ENCODE data around the gene GPBP1L1.
A peak's percentile ranks its signal among the peaks of the same experiment; 100 is the strongest.

The GPBP1L1 gene

DNA sequence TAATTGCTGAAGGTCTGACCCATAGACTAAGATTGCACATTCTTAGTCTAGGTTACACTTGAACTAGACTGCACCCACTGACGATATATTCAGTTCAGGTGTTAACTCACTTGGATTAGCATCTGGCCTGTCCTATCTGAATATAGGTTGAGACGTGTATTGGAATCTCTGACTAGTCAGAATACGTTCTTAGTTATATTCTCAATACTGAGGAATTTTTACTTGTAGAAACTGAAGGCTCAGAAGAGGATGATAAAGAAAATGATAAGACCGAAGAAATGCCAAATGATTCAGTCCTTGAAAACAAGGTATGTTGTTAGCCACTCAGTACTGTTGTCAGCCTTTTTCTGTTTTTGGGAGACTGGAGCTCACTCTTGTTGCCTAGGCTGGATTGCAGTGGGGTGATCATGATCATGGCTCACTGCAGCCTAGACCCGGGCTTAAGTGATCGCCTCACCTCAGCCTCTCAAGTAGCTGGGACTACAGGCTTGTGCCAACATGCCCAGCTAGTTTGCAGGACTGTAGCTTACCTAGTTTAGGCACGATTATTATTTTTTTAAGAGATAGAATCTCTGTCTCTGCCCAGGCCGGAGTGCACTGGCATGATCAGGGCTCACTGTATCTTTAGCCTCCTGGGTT lies 73.3 kb downstream of the GPBP1L1 start:
- H3K4me3 ChIP-seq (replicated peaks; ENCODE audit: insufficient read depth, low read length), result no peak overlapping the region
- DNase-seq (ENCODE audit: low read depth in 1 of 2, low spot score in 1 of 2), result no peak
- TF ChIP-seq SPI1 (IDR thresholded peaks at IDR 0.05; ENCODE audit: borderline replicate concordance, low read depth), result no peak
- TF ChIP-seq POLR2AphosphoS5 (IDR thresholded peaks at IDR 0.05; ENCODE audit: low read depth), result no peak
- TF ChIP-seq CTCF (IDR thresholded peaks at IDR 0.05; ENCODE audit: insufficient read depth, low read length), result no peak
- no peak for TF ChIP-seq GABPA (IDR thresholded peaks at IDR 0.05; ENCODE audit: low read depth)
- TF ChIP-seq REST (IDR thresholded peaks at IDR 0.05; ENCODE audit: insufficient replicate concordance, low read depth), result no peak
- no peak overlapping the region for H3K27ac ChIP-seq (replicated peaks)
- H3K27me3 ChIP-seq (ENCODE audit: insufficient read depth, poor library complexity, severe bottlenecking), result no peaks in the 10 kb centered on the region

GRCh38 chr1:45610589-45611226 lies 75.6 kb downstream of the GPBP1L1 start:
- DNase-seq (ENCODE audit: low read depth in 1 of 2, low spot score in 1 of 2), result no peak
- no peak overlapping the region for H3K27ac ChIP-seq (replicated peaks)
- TF ChIP-seq REST (IDR thresholded peaks at IDR 0.05; ENCODE audit: insufficient replicate concordance, low read depth) (no peak), SPI1 (IDR thresholded peaks at IDR 0.05; ENCODE audit: borderline replicate concordance, low read depth) (no peak), GABPA (IDR thresholded peaks at IDR 0.05; ENCODE audit: low read depth) (no peak), POLR2AphosphoS5 (IDR thresholded peaks at IDR 0.05; ENCODE audit: low read depth) (peak; percentile 26), CTCF (IDR thresholded peaks at IDR 0.05; ENCODE audit: insufficient read depth, low read length) (no peak)
- H3K4me3 ChIP-seq (replicated peaks; ENCODE audit: insufficient read depth, low read length), result no peak overlapping the region
- H3K27me3 ChIP-seq (ENCODE audit: insufficient read depth, poor library complexity, severe bottlenecking), result no peaks in the 10 kb centered on the region

GRCh38 chr1:45608175-45609156 lies 77.9 kb downstream of the GPBP1L1 start:
- Histone ChIP-seq H3K4me3 (replicated peaks; ENCODE audit: insufficient read depth, low read length) (no peak overlapping the region), H3K27me3 (ENCODE audit: insufficient read depth, poor library complexity, severe bottlenecking) (no peaks in the 10 kb centered on the region), H3K27ac (replicated peaks) (peak overlapping the region; percentile 48)
- DNase-seq (ENCODE audit: low read depth in 1 of 2, low spot score in 1 of 2), result peak in 1 of 2 experiments; percentile 53
- no peak for TF ChIP-seq CTCF (IDR thresholded peaks at IDR 0.05; ENCODE audit: insufficient read depth, low read length)
- no peak for TF ChIP-seq POLR2AphosphoS5 (IDR thresholded peaks at IDR 0.05; ENCODE audit: low read depth)
- no peak for TF ChIP-seq REST (IDR thresholded peaks at IDR 0.05; ENCODE audit: insufficient replicate concordance, low read depth)
- TF ChIP-seq SPI1 (IDR thresholded peaks at IDR 0.05; ENCODE audit: borderline replicate concordance, low read depth), result peak; percentile 71
- TF ChIP-seq GABPA (IDR thresholded peaks at IDR 0.05; ENCODE audit: low read depth), result no peak

Data from HL-60 (cell line).